Right cardiac atrium (tissue), 5 donors: ENCODE results near the gene IL5RA. TPM values are rescaled to one million over a fixed set of nuclear protein-coding genes. Genes with fewer than 3 reads are reported as not detected.

Experiments
- ATAC-seq, 2 donors: fragments of 200-7000 bp; cut with Tn5 transposase; one replicate each; pipeline versions ENCODE4 v1.8.0 to v1.9.1; 2020; ENCODE audit warnings: moderate library complexity in 2 of 2, mild to moderate bottlenecking in 1 of 2
- DNase-seq, 3 donors: peaks; one replicate each; pipeline ENCODE4 v3.0.0-alpha.2; 2020
- H3K27ac ChIP-seq: one replicate; pipeline ENCODE4 v1.5.1; 2013; ENCODE audit warnings: mild to moderate bottlenecking, low read length, control low read depth, moderate library complexity
- H3K27me3 ChIP-seq: one replicate; pipeline ENCODE4 v1.6.1; 2013; ENCODE audit not compliant: control insufficient read depth, insufficient read depth
- H3K4me1 ChIP-seq: one replicate; pipeline ENCODE4 v1.6.1; 2013; ENCODE audit warnings: low read length; ENCODE audit not compliant: control insufficient read depth, insufficient read depth
- H3K4me3 ChIP-seq: one replicate; pipeline ENCODE4 v1.5.1; 2013; ENCODE audit warnings: low read length, control low read depth
- H3K9me3 ChIP-seq: one replicate; pipeline ENCODE4 v1.6.1; 2013; ENCODE audit warnings: low read length; ENCODE audit not compliant: control insufficient read depth
- WGBS: extraction: QIAGEN DNeasy Blood & Tissue Kit; methylation state at CpG from one replicate; pipeline ENCODE4 v1.1.7; 2013; 5-methylcytosine and 5-hydroxymethylcytosine counted together
- intact Hi-C, 4 donors: fragments of 100-400 bp; cut with DNase I; formaldehyde crosslinking; loops; one replicate each; pipeline versions ENCODE4 v1.11.0 to v1.14.0; 2022 to 2023
- polyA plus RNA-seq: library from polyadenylated mRNA; stranded (reverse); fragments of 200-250 nt; gene quantifications from one replicate; pipeline ENCODE4 v1.2.3, GENCODE V29; 2013
- total RNA-seq, 4 donors: library from RNA; stranded (reverse); fragmentation: NEBNext Ultra II Directional; extraction: Animal tissue kit (Norgen Biotek cat#: 25700); gene quantifications; one replicate each; pipeline ENCODE4 v1.2.1, GENCODE V29; 2021
- donor health status: healthy with polysubstance abuse.
- donor health status: DM: no; HTN: yes; CAD: no.
- donor health status: DM: no; HTN: no; CAD: no.
- donor health status: DM: no; HTN: yes; CAD: no; lungs with severe emphysema.
- donor health status: DM: yes; HTN: yes; CAD: no.

Gene IL5RA
- total and polyA plus RNA-seq, 5 donors = 1.4 to 3.9 (median 2.5) TPM

- ATAC-seq (no peak), DNase-seq (no peak)
- 70% methylated on average over 1 of the region's 1 CpG for WGBS
- Histone ChIP-seq H3K27me3 (no peaks in the 10 kb centered on the region), H3K9me3 (no peaks in the 10 kb centered on the region), H3K4me1 (no peaks in the 10 kb centered on the region), H3K4me3 (no peak overlapping the region), H3K27ac (no peak overlapping the region)
- intact Hi-C loops = no loop called here
Measured at GRCh38 chr3:3059645-3060044, 50.5 kb downstream of the IL5RA start.

GRCh38 chr3:3053974-3054373 lies 56.2 kb downstream of the IL5RA start:
- Histone ChIP-seq H3K27ac (no peak overlapping the region), H3K9me3 (no peaks in the 10 kb centered on the region), H3K4me3 (no peak overlapping the region), H3K27me3 (no peaks in the 10 kb centered on the region), H3K4me1 (no peaks in the 10 kb centered on the region)
- 13% methylated on average over 4 of the region's 4 CpGs for WGBS
- DNase-seq = no peak
- intact Hi-C loops = no loop called here
- peak in 1 of 2 donors; percentile 53 for ATAC-seq

DNA sequence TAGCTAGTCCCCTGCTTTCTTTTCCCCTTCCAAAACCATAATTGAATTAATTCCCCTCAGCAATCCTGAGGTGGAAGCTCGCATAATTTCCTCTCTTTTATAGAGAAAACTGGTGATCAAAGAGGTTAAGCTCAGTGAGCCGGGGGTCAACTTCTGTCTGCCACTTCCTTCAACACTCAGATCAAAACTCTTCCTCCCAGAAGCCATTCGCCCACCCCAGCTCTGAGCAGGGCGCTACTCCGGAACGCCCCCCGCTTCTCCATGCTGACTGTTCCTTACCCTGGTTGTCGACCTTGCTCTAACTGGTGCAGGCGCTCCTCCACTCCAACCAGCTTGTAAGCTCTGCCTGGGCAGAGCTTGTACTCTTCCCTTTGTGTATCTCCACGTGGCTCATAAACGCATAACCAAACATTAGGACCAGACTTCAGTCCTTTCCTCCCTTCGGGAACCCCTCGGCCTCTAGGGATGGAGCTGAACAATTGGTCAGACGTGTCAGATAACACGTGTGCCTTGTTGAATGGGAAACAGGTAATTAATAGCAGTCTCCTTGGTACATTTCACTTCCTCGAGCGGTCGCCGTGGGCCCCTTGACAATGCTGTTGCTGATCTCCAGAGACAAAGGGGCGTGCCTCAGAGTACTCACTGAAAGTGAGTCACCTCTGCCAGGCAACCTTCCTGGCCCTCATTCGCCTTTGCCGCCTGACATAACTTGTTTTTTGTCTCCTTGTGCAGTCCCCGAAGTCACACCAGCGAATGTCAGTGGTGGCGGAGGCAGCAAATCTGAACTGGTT lies 71.8 kb downstream of the IL5RA start:
- H3K4me3 ChIP-seq = no peak overlapping the region
- H3K4me1 ChIP-seq = no peaks in the 10 kb centered on the region
- no peaks in the 10 kb centered on the region for H3K27me3 ChIP-seq
- intact Hi-C loops = no loop called here
- no peaks in the 10 kb centered on the region for H3K9me3 ChIP-seq
- H3K27ac ChIP-seq = no peak overlapping the region
- 68% methylated on average over 25 of the region's 25 CpGs for WGBS
- ATAC-seq (no peak), DNase-seq (no peak)

GRCh38 chr3:3037156-3037555 lies 73.0 kb downstream of the IL5RA start:
- no peaks in the 10 kb centered on the region for H3K9me3 ChIP-seq
- H3K27me3 ChIP-seq = no peaks in the 10 kb centered on the region
- no peak overlapping the region for H3K4me3 ChIP-seq
- DNase-seq (no peak), ATAC-seq (no peak)
- H3K4me1 ChIP-seq = no peaks in the 10 kb centered on the region
- no peak overlapping the region for H3K27ac ChIP-seq
- intact Hi-C loops = no loop called here
- 92% methylated on average over 13 of the region's 13 CpGs for WGBS

DNA sequence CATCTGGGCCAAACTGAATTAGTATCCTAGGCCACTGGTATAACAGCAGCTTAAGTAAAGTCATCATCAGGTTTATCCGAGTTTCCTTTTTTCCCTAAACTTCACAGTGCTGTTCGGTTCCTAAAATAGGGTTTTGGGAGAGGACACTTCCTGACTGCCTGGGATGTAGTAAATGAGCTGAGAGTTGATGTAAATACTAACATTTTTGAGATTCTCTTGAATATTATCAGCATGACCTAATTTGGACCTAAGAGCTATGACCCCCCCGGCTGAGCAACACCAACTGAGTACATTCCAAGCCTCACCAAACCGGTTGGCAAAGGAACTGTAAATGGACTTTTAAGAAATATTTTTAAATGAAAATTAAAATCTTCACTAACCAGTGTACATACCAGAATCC lies 78.8 kb downstream of the IL5RA start:
- ATAC-seq (no peak), DNase-seq (no peak)
- no peaks in the 10 kb centered on the region for H3K4me1 ChIP-seq
- H3K9me3 ChIP-seq = no peaks in the 10 kb centered on the region
- no peaks in the 10 kb centered on the region for H3K27me3 ChIP-seq
- H3K27ac ChIP-seq = no peak overlapping the region
- intact Hi-C loops = no loop called here
- 52% methylated on average over 4 of the region's 4 CpGs for WGBS
- no peak overlapping the region for H3K4me3 ChIP-seq

DNA sequence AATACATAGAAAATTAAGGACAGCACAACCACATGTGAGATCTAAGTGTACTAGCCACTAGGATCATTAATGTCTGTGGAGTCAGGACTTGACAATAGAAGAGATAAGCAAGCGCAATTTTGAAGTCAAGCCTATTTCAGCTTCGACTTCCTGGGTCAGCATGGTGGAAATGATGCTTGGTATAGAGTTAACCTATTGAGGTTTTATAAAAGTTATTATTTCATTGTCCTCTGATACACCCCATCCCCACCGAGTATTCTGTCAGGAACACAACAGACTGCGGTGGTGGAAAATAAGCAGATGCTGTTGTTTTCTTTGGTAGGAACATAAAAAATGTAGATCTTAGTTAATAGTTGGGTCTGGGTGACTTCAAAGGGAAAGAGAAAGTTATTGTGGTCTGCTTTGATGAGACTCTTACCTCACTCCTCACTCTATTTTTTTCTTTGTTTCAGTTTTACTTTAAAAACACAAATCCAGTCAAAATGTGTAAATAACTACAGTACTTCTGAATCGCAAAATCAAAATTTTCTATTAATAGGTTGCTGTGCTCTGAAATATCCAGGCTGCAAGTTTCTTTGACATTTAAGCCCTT lies 82.1 kb downstream of the IL5RA start:
- WGBS = 78% methylated on average over 5 of the region's 5 CpGs
- DNase-seq = no peak
- Histone ChIP-seq H3K4me1 (no peaks in the 10 kb centered on the region), H3K27me3 (no peaks in the 10 kb centered on the region), H3K27ac (no peak overlapping the region), H3K4me3 (no peak overlapping the region), H3K9me3 (no peaks in the 10 kb centered on the region)
- intact Hi-C loops = no loop called here
- no peak for ATAC-seq

GRCh38 chr3:3023111-3023745 lies 86.9 kb downstream of the IL5RA start:
- H3K9me3 ChIP-seq = no peaks in the 10 kb centered on the region
- no peak for DNase-seq
- no peak overlapping the region for H3K27ac ChIP-seq
- intact Hi-C loops = no loop called here
- no peaks in the 10 kb centered on the region for H3K4me1 ChIP-seq
- no peaks in the 10 kb centered on the region for H3K27me3 ChIP-seq
- ATAC-seq = no peak
- WGBS = 38% methylated on average over 7 of the region's 7 CpGs
- no peak overlapping the region for H3K4me3 ChIP-seq

DNA sequence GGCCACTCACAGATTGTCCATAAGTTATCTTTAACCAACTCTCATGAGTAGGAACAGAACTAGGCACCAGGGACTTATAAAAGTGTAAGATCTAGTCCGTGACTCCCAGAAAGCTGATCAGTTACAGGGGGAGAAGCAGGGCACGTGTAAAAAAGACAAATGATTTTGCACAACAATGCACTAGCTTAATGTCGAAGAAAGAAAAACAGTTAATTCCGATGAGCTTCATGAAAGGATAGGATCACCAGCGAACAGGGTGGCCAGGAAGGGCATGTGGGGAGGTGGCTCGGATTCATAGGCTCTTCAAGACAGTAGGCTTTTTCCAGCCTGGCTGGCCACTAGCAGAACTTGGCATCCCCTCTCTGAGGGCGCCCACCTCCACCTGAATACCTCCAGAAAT lies 90.0 kb downstream of the IL5RA start:
- DNase-seq (no peak), ATAC-seq (no peak)
- intact Hi-C loops = no loop called here
- H3K27me3 ChIP-seq = no peaks in the 10 kb centered on the region
- 84% methylated on average over 7 of the region's 7 CpGs for WGBS
- no peaks in the 10 kb centered on the region for H3K9me3 ChIP-seq
- H3K4me3 ChIP-seq = no peak overlapping the region
- no peaks in the 10 kb centered on the region for H3K4me1 ChIP-seq
- H3K27ac ChIP-seq = no peak overlapping the region

Other genes starting within 250 kb of the IL5RA start
- 10 to 100 TPM; 11.1 to 19.3 (median 16.5) TPM for gene TRNT1, start 16.6 kb upstream of the IL5RA start, total RNA-seq
- gene TRNT1, start 16.6 kb upstream of the IL5RA start, polyA plus RNA-seq = 10.4 TPM
- 10 to 100 TPM; 37.0 to 56.8 (median 44.9) TPM for gene CRBN, start 69.3 kb upstream of the IL5RA start, total RNA-seq
- gene CRBN, start 69.3 kb upstream of the IL5RA start, polyA plus RNA-seq = 24.5 TPM